ENCODE measurements around the gene TSPEAR.

Gene TSPEAR

DNA sequence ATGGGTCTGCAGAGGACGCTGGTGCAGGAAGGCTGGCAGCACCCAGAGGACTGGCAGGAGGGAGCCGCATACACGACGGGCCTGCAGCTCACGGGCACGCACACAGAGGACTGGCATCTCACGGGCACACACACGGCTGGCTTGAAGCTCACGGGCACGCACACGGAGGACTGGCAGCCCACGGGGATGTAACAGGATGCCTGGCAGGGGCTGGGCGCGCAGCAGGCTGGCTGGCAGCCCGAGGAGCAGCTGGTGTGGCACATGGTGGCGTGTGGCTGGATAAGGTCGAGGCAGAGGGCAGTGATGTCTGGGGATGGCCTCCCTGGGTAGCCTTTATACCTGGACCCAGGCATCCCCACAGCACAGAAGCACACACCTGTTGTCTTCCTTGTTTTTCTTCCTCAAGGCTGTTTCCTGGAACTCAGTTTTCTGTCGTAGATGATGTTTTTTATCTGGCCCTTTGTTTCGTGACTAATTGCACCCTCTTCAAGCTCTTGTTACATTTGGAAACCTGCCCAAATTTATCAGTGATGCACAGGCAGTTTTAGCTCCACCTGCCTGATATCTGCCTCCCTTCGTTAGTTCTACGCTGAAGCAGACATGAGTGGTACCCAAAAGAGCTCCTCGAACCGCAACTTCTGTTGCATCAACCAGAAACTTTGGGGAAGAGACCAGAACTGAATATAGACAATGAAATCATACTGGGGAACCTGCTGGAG is 29.4 kb downstream of the TSPEAR start, which contains the start of gene KRTAP12-1:
TSS of gene KRTAP12-1 (minus strand) at position 303 of the 719 bp plus-strand sequence. CDS start at position 263, 40 bp downstream.
- in situ Hi-C loops (cut with MboI; ENCODE audit: low pct_unique_long_range_greater_than_20kb, low sequenced_read_pairs, unreplicated experiment) = no loop called here
- DNase-seq (ENCODE audit: low spot score) = no peak
- no peak for TF ChIP-seq CTCF (IDR thresholded peaks at IDR 0.05; ENCODE audit: extremely low read depth, insufficient read depth, missing control alignments)

DNA sequence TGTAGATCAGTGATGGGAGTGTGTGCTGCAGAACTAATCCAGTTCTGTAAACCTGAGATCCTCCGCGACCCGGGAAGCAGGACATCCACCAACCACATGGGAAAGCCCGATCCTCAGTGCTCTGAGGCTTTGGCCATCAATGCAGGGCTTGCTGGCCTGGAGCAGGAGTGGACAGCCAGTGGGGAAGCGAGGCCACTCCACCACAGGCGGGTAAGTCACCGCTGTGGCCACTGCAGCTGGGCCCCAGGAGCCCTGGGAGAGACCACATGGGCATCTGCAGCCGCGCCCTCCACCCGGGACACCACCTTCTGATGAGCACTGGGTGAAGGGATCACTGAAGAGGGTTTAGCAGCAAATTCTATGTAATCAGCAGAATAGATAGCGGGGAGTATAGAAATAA is 30.2 kb downstream of the TSPEAR start:
- in situ Hi-C loops (cut with MboI; ENCODE audit: low pct_unique_long_range_greater_than_20kb, low sequenced_read_pairs, unreplicated experiment) = no loop called here
- no peak for DNase-seq (ENCODE audit: low spot score)
- TF ChIP-seq CTCF (IDR thresholded peaks at IDR 0.05; ENCODE audit: extremely low read depth, insufficient read depth, missing control alignments) = no peak

DNA sequence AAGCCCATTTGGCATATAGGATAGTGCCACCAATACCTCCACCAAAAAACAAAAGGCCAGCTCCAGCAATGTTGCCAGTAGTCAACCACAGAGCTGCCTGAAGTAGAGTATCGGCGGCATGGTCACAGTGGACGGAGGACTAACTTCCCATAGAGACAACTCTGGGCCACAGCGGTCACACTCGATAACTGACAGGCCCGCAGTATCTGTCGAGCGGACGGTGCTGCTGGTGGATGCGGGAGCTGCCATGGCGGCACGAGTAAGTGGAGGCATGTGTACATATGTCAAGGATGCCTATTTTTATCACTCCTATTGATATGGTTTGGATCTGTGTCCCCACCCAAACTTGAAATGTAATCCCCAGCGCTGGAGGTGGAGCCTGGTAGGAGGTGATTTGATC is 33.5 kb downstream of the TSPEAR start:
- in situ Hi-C loops (cut with MboI; ENCODE audit: low pct_unique_long_range_greater_than_20kb, low sequenced_read_pairs, unreplicated experiment) = no loop called here
- TF ChIP-seq CTCF (IDR thresholded peaks at IDR 0.05; ENCODE audit: extremely low read depth, insufficient read depth, missing control alignments) = no peak
- DNase-seq (ENCODE audit: low spot score) = no peak

- no peak for TF ChIP-seq CTCF (IDR thresholded peaks at IDR 0.05; ENCODE audit: extremely low read depth, insufficient read depth, missing control alignments)
- in situ Hi-C loops (cut with MboI; ENCODE audit: low pct_unique_long_range_greater_than_20kb, low sequenced_read_pairs, unreplicated experiment) = no loop called here
- no peak for DNase-seq (ENCODE audit: low spot score)
These were observed 39.5 kb downstream of the TSPEAR start for GRCh38 chr21:44671911-44672310.

DNA sequence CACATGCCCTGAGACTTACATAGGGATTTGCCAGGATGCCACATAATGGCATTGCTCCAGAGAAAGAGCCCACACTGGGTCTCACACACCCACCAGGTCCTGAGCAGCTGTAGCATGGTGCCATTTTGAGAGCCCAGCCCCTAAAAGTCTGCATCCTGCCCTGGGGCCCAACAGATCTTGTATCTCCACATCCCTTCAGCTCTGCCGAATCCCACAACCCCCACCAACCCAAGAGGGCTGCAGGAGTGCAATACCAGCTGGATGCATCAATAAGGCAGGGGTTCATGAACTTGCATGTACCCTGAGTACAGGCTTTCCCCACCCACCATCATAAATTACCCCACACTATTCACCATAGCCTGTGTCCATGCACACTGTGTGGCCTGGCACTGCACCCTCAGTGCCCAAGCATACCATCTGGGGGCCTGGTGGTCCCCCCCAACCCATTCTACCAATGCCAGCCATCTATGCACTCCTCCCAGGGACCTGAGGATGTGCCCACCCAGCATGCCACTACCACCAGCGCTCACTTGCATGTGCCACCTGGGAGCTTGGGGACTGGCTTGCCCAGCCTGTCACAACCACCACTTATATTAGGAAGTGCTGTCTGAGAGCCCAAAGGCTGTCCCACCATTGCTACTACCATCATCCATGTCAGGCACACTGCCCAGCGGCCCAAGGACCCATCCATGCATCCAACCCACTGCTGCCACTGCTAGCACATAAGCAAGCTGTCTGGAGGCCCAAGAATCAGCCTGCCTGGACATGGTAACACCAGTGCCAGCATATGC is 40.5 kb downstream of the TSPEAR start:
- DNase-seq (ENCODE audit: low spot score) = no peak
- TF ChIP-seq CTCF (IDR thresholded peaks at IDR 0.05; ENCODE audit: extremely low read depth, insufficient read depth, missing control alignments) = no peak
- in situ Hi-C loops (cut with MboI; ENCODE audit: low pct_unique_long_range_greater_than_20kb, low sequenced_read_pairs, unreplicated experiment) = no loop called here

- no peak for TF ChIP-seq CTCF (IDR thresholded peaks at IDR 0.05; ENCODE audit: extremely low read depth, insufficient read depth, missing control alignments)
- no peak for DNase-seq (ENCODE audit: low spot score)
- in situ Hi-C loops (cut with MboI; ENCODE audit: low pct_unique_long_range_greater_than_20kb, low sequenced_read_pairs, unreplicated experiment) = no loop called here
These were observed 43.8 kb downstream of the TSPEAR start for GRCh38 chr21:44667612-44668011.

Measured in GM13977 (cell line).